K562 (cell line): ENCODE data around the gene FAAP100. TPM values are rescaled to one million over a fixed set of nuclear protein-coding genes. Genes with fewer than 3 reads are reported as not detected.

Experiments
- BACH1 ChIP-seq: fragments of 200-800 bp; sonication (Bioruptor generic); IDR thresholded peaks from 2 replicates; pipeline ENCODE4 v1.6.1; 2016; ENCODE audit warnings: missing genetic modification characterization, missing compliant biosample characterization
- CGGBP1 ChIP-seq: fragments of 250-450 bp; sonication (Bioruptor Pico); IDR thresholded peaks from 2 replicates; pipeline ENCODE4 v1.9.0; 2021; ENCODE audit warnings: mild to moderate bottlenecking
- CHD1 ChIP-seq: fragments of 200-600 bp; sonication (generic); IDR thresholded peaks from one replicate; pipeline ENCODE4 v1.6.1; 2012; ENCODE audit warnings: mild to moderate bottlenecking, moderate library complexity, low read length, inconsistent platforms
- LCOR ChIP-seq: sonication (generic); formaldehyde crosslinking; IDR thresholded peaks from 2 replicates; pipeline ENCODE4 v1.8.0; 2022; ENCODE audit warnings: mild to moderate bottlenecking, missing genetic modification reagents
- NFATC3 ChIP-seq: fragments of 450-650 bp; IDR thresholded peaks from 2 replicates; pipeline ENCODE4 v1.6.1; 2017; ENCODE audit warnings: mild to moderate bottlenecking
- NFRKB ChIP-seq: fragments of 450-650 bp; IDR thresholded peaks from 2 replicates; pipeline ENCODE4 v1.6.1; 2016; ENCODE audit warnings: low read depth
- PRMT5 ChIP-seq: sonication (generic); formaldehyde crosslinking; IDR thresholded peaks from 2 replicates; pipeline ENCODE4 v1.5.0; 2020; ENCODE audit warnings: missing genetic modification reagents
- SRSF3 ChIP-seq: fragments of 200-400 bp; formaldehyde crosslinking; IDR thresholded peaks from 2 replicates; pipeline ENCODE4 v1.6.1; 2016; ENCODE audit warnings: mild to moderate bottlenecking, low read length, moderate library complexity; ENCODE audit not compliant: insufficient read depth
- ZC3H4 ChIP-seq: sonication (generic); formaldehyde crosslinking; IDR thresholded peaks from 2 replicates; pipeline ENCODE4 v1.9.0; 2021; ENCODE audit warnings: missing genetic modification reagents, borderline replicate concordance
- ZNF124 ChIP-seq: sonication (generic); formaldehyde crosslinking; IDR thresholded peaks from 2 replicates; pipeline ENCODE4 v1.8.1; 2022; ENCODE audit warnings: missing genetic modification reagents
- ZNF316 ChIP-seq: fragments of 450-650 bp; IDR thresholded peaks from 2 replicates; pipeline ENCODE4 v1.6.1; 2016
- ZNF318 ChIP-seq, 2 experiments: fragments of 450-650 bp; IDR thresholded peaks; 2 replicates each; pipeline ENCODE4 v1.6.1; 2016; ENCODE audit warnings: mild to moderate bottlenecking in 2 of 2, borderline replicate concordance in 1 of 2, low read depth in 1 of 2, moderate library complexity in 1 of 2
- ZNF592 ChIP-seq: fragments of 450-650 bp; IDR thresholded peaks from 2 replicates; pipeline ENCODE4 v1.6.1; 2017; ENCODE audit warnings: antibody characterized with exemption, mild to moderate bottlenecking
- polyA plus RNA-seq, 8 experiments: library from polyadenylated mRNA; depleted of rRNA in 4 of 8; stranded (reverse) in 5 of 8; unstranded in 3 of 8; fragments of >200 nt; fragmentation: Nextera tagmentation in 2 of 8; fragmentation: Illumina TruSeq in 1 of 8; extraction: Ambion mirVana in 2 of 8; extraction: Trizol in 1 of 8; gene quantifications; 2 replicates each; pipeline versions ENCODE4 v1.2.1 to v1.2.3, GENCODE V29; 2011 to 2014; ENCODE audit warnings: inconsistent platforms in 1 of 8, missing spikeins in 1 of 8
- total RNA-seq, 7 experiments: library from RNA; depleted of rRNA in 6 of 7; stranded (reverse); fragments of >200 nt in 6 of 7; fragmentation: Illumina TruSeq in 2 of 7; extraction: Trizol in 2 of 7; gene quantifications; 2 replicates each; pipeline versions ENCODE4 v1.2.1 to v1.2.3, GENCODE V29; 2011 to 2021; ENCODE audit warnings: low replicate concordance in 1 of 7

Gene FAAP100
- total and polyA plus RNA-seq, 9 of the 15 experiments (the other 6 are each of a cell fraction or from before 2014, with no cell fraction given), result 0.31 to 51.2 (median 12.6) TPM

- TF ChIP-seq ZNF592 (peak; percentile 43; the same call in 1 of the 2 replicates), NFRKB (0 out of 2 replicates have a peak, but pooled peaks have one; percentile 19), NFATC3 (no peak), LCOR (CRISPR knock-in tag) (0 out of 2 replicates have a peak, but pooled peaks have one; percentile 34), CHD1 (no peak), CGGBP1 (no peak), ZC3H4 (CRISPR knock-in tag) (peak; percentile 83; the same call in 1 of the 2 replicates), PRMT5 (CRISPR knock-in tag) (no peak), SRSF3 (0 out of 2 replicates have a peak, but pooled peaks have one; percentile 77), ZNF124 (CRISPR knock-in tag) (no peak), ZNF316 (no peak), ZNF318 (IDR thresholded peaks at IDR 0.05; ENCODE audit: borderline replicate concordance in 1 of 2, low read depth in 1 of 2) (no peak), BACH1 (tag) (no peak)
These were observed 38.8 kb downstream of the FAAP100 start (continued) for GRCh38 chr17:81513372-81513752.
